CD14-positive monocyte (primary cell): ENCODE measurements around the gene HOXB5. TPM values are rescaled to one million over a fixed set of nuclear protein-coding genes. Genes with fewer than 3 reads are reported as not detected.

ENCODE experiments used
- DNase-seq, 3 donors: peaks; one replicate each; pipeline ENCODE4 v3.0.0-alpha.2; 2011 to 2022
- H2AFZ ChIP-seq: 2 replicates; pipeline ENCODE4 v1.6.0; 2012; ENCODE audit warnings: mild to moderate bottlenecking, low read depth, low read length, inconsistent platforms; ENCODE audit not compliant: insufficient read depth, poor library complexity, severe bottlenecking
- H3K27ac ChIP-seq, 2 donors: 1 replicate in 1 of 2; 2 replicates in 1 of 2; pipeline ENCODE4 v1.5.1; 2012 to 2013; ENCODE audit warnings: low read length in 2 of 2, control low read depth in 1 of 2, inconsistent platforms in 1 of 2, low read depth in 1 of 2, mild to moderate bottlenecking in 1 of 2
- H3K27me3 ChIP-seq, 2 donors: one replicate each; pipeline versions ENCODE4 v1.6.0 to v1.6.1; 2011 to 2013; ENCODE audit warnings: low read length in 2 of 2; ENCODE audit not compliant: control insufficient read depth in 2 of 2, insufficient read depth in 2 of 2
- H3K36me3 ChIP-seq, 2 donors: replicated peaks in 1 of 2; 1 replicate in 1 of 2; 2 replicates in 1 of 2; pipeline versions ENCODE4 v1.5.1 to v1.6.1; 2012 to 2013; ENCODE audit warnings: low read length in 2 of 2, control low read depth in 1 of 2, inconsistent platforms in 1 of 2, mild to moderate bottlenecking in 1 of 2; ENCODE audit not compliant: insufficient read depth in 2 of 2, control insufficient read depth in 1 of 2
- H3K4me1 ChIP-seq, 2 donors: 1 replicate in 1 of 2; 2 replicates in 1 of 2; pipeline versions ENCODE4 v1.5.1 to v1.6.1; 2012 to 2013; ENCODE audit warnings: low read length in 2 of 2, control low read depth in 1 of 2, inconsistent platforms in 1 of 2, mild to moderate bottlenecking in 1 of 2, moderate library complexity in 1 of 2; ENCODE audit not compliant: insufficient read depth in 2 of 2, control insufficient read depth in 1 of 2
- H3K4me2 ChIP-seq: replicated peaks from 2 replicates; pipeline ENCODE3; 2012; ENCODE audit warnings: low read length, moderate library complexity, mild to moderate bottlenecking; ENCODE audit not compliant: poor library complexity, severe bottlenecking; ENCODE audit errors: extremely low read depth
- H3K4me3 ChIP-seq, 3 experiments: fragments of 200-600 bp in 1 of 3; sonication (generic) in 1 of 3; replicated peaks in 1 of 3; 1 replicate in 2 of 3; 2 replicates in 1 of 3; pipeline ENCODE4 v1.5.1; 2011 to 2013; ENCODE audit warnings: low read length in 3 of 3, mild to moderate bottlenecking in 3 of 3, control low read depth in 2 of 3, low read depth in 2 of 3, inconsistent platforms in 1 of 3, moderate library complexity in 1 of 3
- H3K79me2 ChIP-seq: 2 replicates; pipeline ENCODE4 v1.6.0; 2012; ENCODE audit warnings: mild to moderate bottlenecking, control low read depth, inconsistent platforms, low read length, moderate library complexity; ENCODE audit not compliant: insufficient read depth
- H3K9ac ChIP-seq: 2 replicates; pipeline ENCODE4 v1.6.0; 2017; ENCODE audit warnings: low read length, mild to moderate bottlenecking; ENCODE audit not compliant: insufficient read depth, poor library complexity, severe bottlenecking
- H3K9me3 ChIP-seq, 2 donors: replicated peaks in 1 of 2; 1 replicate in 1 of 2; 2 replicates in 1 of 2; pipeline versions ENCODE4 v1.5.1 to v1.6.1; 2012 to 2013; ENCODE audit warnings: low read length in 2 of 2, control low read depth in 1 of 2; ENCODE audit not compliant: control insufficient read depth in 1 of 2, insufficient read depth in 1 of 2
- H4K20me1 ChIP-seq: 2 replicates; pipeline ENCODE4 v1.6.0; 2012; ENCODE audit warnings: mild to moderate bottlenecking, low read length, control low read depth, moderate library complexity; ENCODE audit not compliant: insufficient read depth
- H3K27ac Mint-ChIP-seq, 7 donors: one replicate each; pipeline ENCODE4 v1.8.0; 2020; ENCODE audit warnings: mild to moderate bottlenecking in 7 of 7, mixed read lengths in 7 of 7, moderate library complexity in 6 of 7, inconsistent platforms in 2 of 7
- H3K27me3 Mint-ChIP-seq, 3 donors: one replicate each; pipeline ENCODE4 v1.8.0; 2021 to 2022; ENCODE audit warnings: low read depth in 3 of 3, mild to moderate bottlenecking in 3 of 3, mixed read lengths in 3 of 3, moderate library complexity in 3 of 3, inconsistent platforms in 1 of 3
- H3K36me3 Mint-ChIP-seq, 2 donors: one replicate each; pipeline ENCODE4 v1.8.0; 2020; ENCODE audit warnings: mixed read lengths in 2 of 2, inconsistent platforms in 1 of 2, mild to moderate bottlenecking in 1 of 2
- H3K4me1 Mint-ChIP-seq: one replicate; pipeline ENCODE4 v1.8.0; 2020; ENCODE audit warnings: mild to moderate bottlenecking, mixed read lengths
- H3K4me3 Mint-ChIP-seq, 2 donors: one replicate each; pipeline ENCODE4 v1.8.0; 2020; ENCODE audit warnings: mild to moderate bottlenecking in 2 of 2, mixed read lengths in 2 of 2, moderate library complexity in 1 of 2
- H3K9me3 Mint-ChIP-seq, 7 donors: one replicate each; pipeline ENCODE4 v1.8.0; 2020 to 2022; ENCODE audit warnings: mixed read lengths in 7 of 7, mild to moderate bottlenecking in 6 of 7, moderate library complexity in 6 of 7, inconsistent platforms in 2 of 7
- WGBS: methylation state at CpG from one replicate; pipeline ENCODE4 v1.1.5; 2013; ENCODE audit warnings: missing lambda C conversion rate; ENCODE audit not compliant: insufficient coverage; 5-methylcytosine and 5-hydroxymethylcytosine counted together
- intact Hi-C, 2 donors: fragments of 100-400 bp; cut with micrococcal nuclease; formaldehyde crosslinking; loops; one replicate each; pipeline versions ENCODE4 v1.15.0 to v1.15.1; 2023
- polyA plus RNA-seq, 3 donors: library from polyadenylated mRNA; depleted of rRNA in 1 of 3; unstranded in 2 of 3; stranded (reverse) in 1 of 3; fragments of 300-500 nt in 2 of 3; fragments of >200 nt in 1 of 3; fragmentation: Illumina TruSeq in 2 of 3; gene quantifications; 1 replicate in 2 of 3; 2 replicates in 1 of 3; pipeline ENCODE4 v1.2.3, GENCODE V29; 2012 to 2021
- TF ChIP-seq, protein P1 (sequence below): fragments of 200-600 bp; IDR thresholded peaks from one replicate; pipeline ENCODE4 v1.8.0; 2022; ENCODE audit warnings: antibody characterized with exemption, mild to moderate bottlenecking

HOXB5 gene
- polyA plus RNA-seq, 3 donors = not detected

- 96% methylated on average over 18 of the region's 41 CpGs for WGBS
- Histone ChIP-seq H3K9ac (no peak overlapping the region), H2AFZ (no peak overlapping the region), H3K9me3 (peaks cover 0 to 45% of the 10 kb centered on the region in 2 donors), H3K79me2 (no peaks in the 10 kb centered on the region), H3K36me3 (no peaks in the 10 kb centered on the region), H3K4me1 (peaks cover 15% of the 10 kb centered on the region in 2 donors), H3K4me3 (no peak overlapping the region), H3K4me2 (no peak overlapping the region), H3K27ac (no peak overlapping the region), H4K20me1 (no peaks in the 10 kb centered on the region), H3K27me3 (peaks cover 58 to 99% of the 10 kb centered on the region in 2 donors)
- TF ChIP-seq, protein P1, sequence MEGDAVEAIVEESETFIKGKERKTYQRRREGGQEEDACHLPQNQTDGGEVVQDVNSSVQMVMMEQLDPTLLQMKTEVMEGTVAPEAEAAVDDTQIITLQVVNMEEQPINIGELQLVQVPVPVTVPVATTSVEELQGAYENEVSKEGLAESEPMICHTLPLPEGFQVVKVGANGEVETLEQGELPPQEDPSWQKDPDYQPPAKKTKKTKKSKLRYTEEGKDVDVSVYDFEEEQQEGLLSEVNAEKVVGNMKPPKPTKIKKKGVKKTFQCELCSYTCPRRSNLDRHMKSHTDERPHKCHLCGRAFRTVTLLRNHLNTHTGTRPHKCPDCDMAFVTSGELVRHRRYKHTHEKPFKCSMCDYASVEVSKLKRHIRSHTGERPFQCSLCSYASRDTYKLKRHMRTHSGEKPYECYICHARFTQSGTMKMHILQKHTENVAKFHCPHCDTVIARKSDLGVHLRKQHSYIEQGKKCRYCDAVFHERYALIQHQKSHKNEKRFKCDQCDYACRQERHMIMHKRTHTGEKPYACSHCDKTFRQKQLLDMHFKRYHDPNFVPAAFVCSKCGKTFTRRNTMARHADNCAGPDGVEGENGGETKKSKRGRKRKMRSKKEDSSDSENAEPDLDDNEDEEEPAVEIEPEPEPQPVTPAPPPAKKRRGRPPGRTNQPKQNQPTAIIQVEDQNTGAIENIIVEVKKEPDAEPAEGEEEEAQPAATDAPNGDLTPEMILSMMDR = no peak
- Mint-ChIP-seq H3K4me1 (peaks cover 27% of the 10 kb centered on the region), H3K9me3 (peaks cover 0 to 33% (median 14%) of the 10 kb centered on the region in 7 donors), H3K27me3 (peaks cover 90 to 98% (median 96%) of the 10 kb centered on the region in 3 donors), H3K27ac (no peak overlapping the region), H3K36me3 (peaks cover 3 to 9% of the 10 kb centered on the region in 2 donors), H3K4me3 (peak overlapping the region in 1 of 2 donors; percentile 77)
- no peak for DNase-seq
- intact Hi-C loops = no loop called here
These were observed 12.7 kb upstream of the HOXB5 start for GRCh38 chr17:48605991-48606891.

DNA sequence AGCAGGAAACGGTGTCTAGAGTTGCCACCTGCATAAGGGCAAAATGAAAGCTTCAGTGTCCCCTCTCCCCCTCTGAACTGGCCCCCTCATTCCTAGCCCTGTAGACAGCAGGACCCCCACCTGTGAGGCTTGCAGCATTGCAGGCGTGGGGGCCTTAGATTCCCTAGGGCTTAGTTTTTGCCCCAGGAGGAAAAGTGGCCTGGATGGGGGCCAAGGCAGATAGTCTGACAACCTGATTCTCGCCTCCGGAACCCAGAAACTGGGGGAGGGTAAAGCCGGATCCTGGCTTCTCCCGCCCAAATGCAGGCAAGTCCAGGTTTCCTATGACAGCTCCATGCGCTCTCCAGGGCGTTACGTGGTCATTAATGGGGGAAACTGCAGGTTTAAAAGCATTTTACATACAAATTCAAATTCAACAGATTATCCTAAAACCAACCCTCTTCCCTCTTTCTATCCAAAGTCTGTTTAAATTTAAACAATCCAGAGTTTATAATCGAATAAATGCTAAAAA lies 11.9 kb upstream of the HOXB5 start:
- WGBS = 100% methylated on average over 1 of the region's 10 CpGs
- Histone ChIP-seq H3K4me2 (no peak overlapping the region), H4K20me1 (no peaks in the 10 kb centered on the region), H3K36me3 (no peaks in the 10 kb centered on the region), H3K79me2 (no peaks in the 10 kb centered on the region), H3K27me3 (peaks cover 63 to 99% of the 10 kb centered on the region in 2 donors), H3K9me3 (peaks cover 0 to 39% of the 10 kb centered on the region in 2 donors), H3K4me3 (no peak overlapping the region), H3K27ac (no peak overlapping the region), H3K4me1 (peaks cover 7 to 8% of the 10 kb centered on the region in 2 donors), H2AFZ (no peak overlapping the region), H3K9ac (no peak overlapping the region)
- Mint-ChIP-seq H3K9me3 (peaks cover 0 to 25% (median 9%) of the 10 kb centered on the region in 7 donors), H3K27ac (no peak overlapping the region), H3K4me1 (peaks cover 20% of the 10 kb centered on the region), H3K4me3 (peak overlapping the region in 1 of 2 donors; percentile 79), H3K36me3 (peaks cover 0 to 6% of the 10 kb centered on the region in 2 donors), H3K27me3 (peaks cover 90 to 98% (median 96%) of the 10 kb centered on the region in 3 donors)
- no peak for DNase-seq
- TF ChIP-seq, protein P1 = no peak
- intact Hi-C loops = no loop called here
